ENCODE results near the gene BLACAT1.
A peak's percentile ranks its signal among the peaks of the same experiment; 100 is the strongest.

The BLACAT1 gene

GRCh38 chr1:205406252-205406651 lies 49.6 kb downstream of the BLACAT1 start:
- peak; percentile 14 for DNase-seq
